SJSA1 (cell line): ENCODE results near the gene EMILIN1. TPM values are rescaled to one million over a fixed set of nuclear protein-coding genes. Genes with fewer than 3 reads are reported as not detected.
"Not testable (repeated sequence)": the region's sequence is repeated elsewhere in the genome, so short reads cannot be mapped to it uniquely, and the experiment has no call there.

ENCODE experiments used
- DNase-seq, 2 experiments: peaks; one replicate each; pipeline ENCODE4 v3.0.0-alpha.2; 2015 to 2020; ENCODE audit warnings: low spot score in 2 of 2, low read depth in 1 of 2
- H3K27ac ChIP-seq: fragments of 250-450 bp; sonication (Bioruptor Pico); 2 replicates; pipeline ENCODE4 v1.5.1; 2020; ENCODE audit warnings: mild to moderate bottlenecking, moderate library complexity
- H3K27me3 ChIP-seq: fragments of 250-450 bp; sonication (Bioruptor Pico); replicated peaks from 2 replicates; pipeline ENCODE4 v1.5.1; 2020; ENCODE audit warnings: mild to moderate bottlenecking, moderate library complexity
- H3K36me3 ChIP-seq: fragments of 250-450 bp; sonication (Bioruptor Pico); 2 replicates; pipeline ENCODE4 v1.5.1; 2020; ENCODE audit warnings: mild to moderate bottlenecking
- H3K4me1 ChIP-seq: fragments of 250-450 bp; sonication (Bioruptor Pico); replicated peaks from 2 replicates; pipeline ENCODE4 v1.6.1; 2021; ENCODE audit warnings: mild to moderate bottlenecking
- H3K4me3 ChIP-seq: fragments of 250-450 bp; sonication (Bioruptor Pico); 2 replicates; pipeline ENCODE4 v1.5.1; 2020; ENCODE audit warnings: mild to moderate bottlenecking
- H3K9me3 ChIP-seq: fragments of 250-450 bp; sonication (Bioruptor Pico); replicated peaks from 2 replicates; pipeline ENCODE4 v1.5.1; 2020; ENCODE audit warnings: mild to moderate bottlenecking
- total RNA-seq: library from RNA; depleted of rRNA; stranded (reverse); fragments of >200 nt; shearing (Covaris generic); gene quantifications from 2 replicates; pipeline ENCODE4 v1.2.3, GENCODE V29; 2014

The EMILIN1 gene
- total RNA-seq, 1 experiment from 2014 or later = 170 TPM

- H3K27ac ChIP-seq = no peak overlapping the region
- H3K4me1 ChIP-seq = peaks cover 16% of the 10 kb centered on the region
- peaks cover 77% of the 10 kb centered on the region for H3K36me3 ChIP-seq
- no peaks in the 10 kb centered on the region for H3K27me3 ChIP-seq
- no peak overlapping the region for H3K4me3 ChIP-seq
- no peaks in the 10 kb centered on the region for H3K9me3 ChIP-seq
- no peak for DNase-seq
These were observed 11.0 kb upstream of the EMILIN1 start for GRCh38 chr2:27067385-27067784.

DNA sequence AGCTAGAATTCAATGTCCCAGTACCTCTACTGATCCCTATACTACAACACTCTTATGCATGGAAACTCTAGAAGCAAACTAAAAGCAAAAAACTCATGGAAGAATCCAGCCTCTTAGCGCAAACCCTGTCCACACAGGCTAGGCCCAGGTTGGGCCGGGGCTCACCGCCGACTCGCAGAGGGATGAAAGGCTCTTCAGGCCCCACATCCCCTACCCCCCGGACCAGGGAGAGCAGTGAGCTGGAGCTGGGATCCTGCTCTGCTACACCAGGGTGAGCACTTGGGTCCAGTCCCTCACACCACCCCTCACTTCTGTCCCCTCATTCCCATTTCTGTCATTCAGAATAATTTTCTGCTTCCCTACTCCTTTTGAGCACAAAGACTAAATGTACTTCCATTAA is 9.0 kb upstream of the EMILIN1 start:
- Histone ChIP-seq H3K4me3 (no peak overlapping the region), H3K4me1 (peaks cover 26% of the 10 kb centered on the region), H3K36me3 (peaks cover 64% of the 10 kb centered on the region), H3K9me3 (no peaks in the 10 kb centered on the region), H3K27ac (no peak overlapping the region), H3K27me3 (no peaks in the 10 kb centered on the region)
- no peak for DNase-seq

- H3K4me3 ChIP-seq = peak overlapping the region; percentile 82
- H3K9me3 ChIP-seq = no peaks in the 10 kb centered on the region
- H3K27ac ChIP-seq = no peak overlapping the region
- H3K4me1 ChIP-seq = peaks cover 33% of the 10 kb centered on the region
- H3K36me3 ChIP-seq = peaks cover 61% of the 10 kb centered on the region
- DNase-seq = no peak
- no peaks in the 10 kb centered on the region for H3K27me3 ChIP-seq
These were observed 8.3 kb upstream of the EMILIN1 start for GRCh38 chr2:27069961-27070618.

- Histone ChIP-seq H3K9me3 (no peaks in the 10 kb centered on the region), H3K4me1 (peaks cover 38% of the 10 kb centered on the region), H3K27ac (peak overlapping the region; percentile 43), H3K4me3 (peak overlapping the region; percentile 82), H3K27me3 (no peaks in the 10 kb centered on the region), H3K36me3 (peaks cover 55% of the 10 kb centered on the region)
- peak in 1 of 2 experiments; percentile 24 for DNase-seq
These were observed 7.7 kb upstream of the EMILIN1 start for GRCh38 chr2:27070653-27071276.

GRCh38 chr2:27071277-27071989 is 7.0 kb upstream of the EMILIN1 start, which contains the start of gene OST4:
OST4 (minus strand) TSS chr2:27071654.
- H3K4me1 ChIP-seq = peaks cover 38% of the 10 kb centered on the region
- DNase-seq = peak; percentile 89 to 90
- no peaks in the 10 kb centered on the region for H3K9me3 ChIP-seq
- peak within 1 kb of the TSS; percentile 82 for H3K4me3 ChIP-seq
- H3K27me3 ChIP-seq = no peaks in the 10 kb centered on the region
- H3K27ac ChIP-seq = peak within 1 kb of the TSS; percentile 52
- peaks cover 48% of the 10 kb centered on the region for H3K36me3 ChIP-seq

- Histone ChIP-seq H3K9me3 (no peaks in the 10 kb centered on the region), H3K36me3 (peaks cover 43% of the 10 kb centered on the region), H3K4me1 (peaks cover 38% of the 10 kb centered on the region), H3K27me3 (no peaks in the 10 kb centered on the region), H3K27ac (peak overlapping the region; percentile 52), H3K4me3 (peak overlapping the region; percentile 82)
- DNase-seq = peak; percentile 58 to 66
These were observed 6.2 kb upstream of the EMILIN1 start for GRCh38 chr2:27071990-27072830.

DNA sequence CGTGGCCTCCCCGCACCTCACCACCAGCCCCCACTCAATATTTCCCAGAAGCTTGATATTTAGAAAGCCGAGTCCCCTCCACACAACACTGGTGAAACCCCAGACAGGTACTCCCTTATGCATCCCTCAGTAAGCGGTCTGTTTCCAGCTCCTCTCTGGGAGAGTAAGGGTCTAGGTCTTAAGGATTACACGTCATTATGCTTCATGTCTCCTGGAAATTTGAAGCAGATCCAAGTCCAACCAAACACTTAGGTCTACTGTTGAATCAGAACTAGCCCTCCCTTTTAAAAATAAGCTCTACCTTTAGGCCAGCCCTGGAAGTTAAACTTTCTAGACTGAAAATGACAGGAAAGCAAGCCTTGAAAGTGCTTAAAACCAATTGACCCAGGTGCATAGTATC is 5.5 kb upstream of the EMILIN1 start:
- Histone ChIP-seq H3K27ac (no peak overlapping the region), H3K9me3 (no peaks in the 10 kb centered on the region), H3K4me3 (no peak overlapping the region), H3K4me1 (peaks cover 43% of the 10 kb centered on the region), H3K27me3 (no peaks in the 10 kb centered on the region), H3K36me3 (peaks cover 36% of the 10 kb centered on the region)
- DNase-seq = no peak

DNA sequence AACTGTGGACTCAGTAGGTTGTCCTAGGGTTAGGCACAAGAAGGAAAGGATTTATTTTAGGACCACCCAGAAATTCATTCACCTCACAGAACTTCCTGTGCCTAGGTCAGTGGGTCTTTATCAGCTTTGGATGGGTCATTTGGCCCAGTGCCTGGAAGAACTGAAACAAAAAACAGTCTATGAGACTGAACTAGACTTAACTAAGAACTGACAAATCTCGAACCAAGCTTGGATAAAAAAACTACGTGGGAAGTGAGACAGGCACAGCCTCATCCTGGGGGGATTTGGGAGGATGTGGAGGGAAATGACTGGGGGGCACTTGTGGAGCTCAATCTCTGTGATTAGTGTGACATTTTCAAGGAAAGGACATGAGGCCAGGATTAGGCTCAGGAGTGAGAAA is 4.6 kb upstream of the EMILIN1 start:
- no peaks in the 10 kb centered on the region for H3K27me3 ChIP-seq
- peaks cover 52% of the 10 kb centered on the region for H3K4me1 ChIP-seq
- no peak overlapping the region for H3K27ac ChIP-seq
- H3K9me3 ChIP-seq = no peaks in the 10 kb centered on the region
- no peak for DNase-seq
- H3K4me3 ChIP-seq = no peak overlapping the region
- peaks cover 27% of the 10 kb centered on the region for H3K36me3 ChIP-seq

- no peak for DNase-seq
- no peak overlapping the region for H3K27ac ChIP-seq
- H3K4me3 ChIP-seq = no peak overlapping the region
- no peaks in the 10 kb centered on the region for H3K9me3 ChIP-seq
- H3K4me1 ChIP-seq = peaks cover 62% of the 10 kb centered on the region
- peaks cover 19% of the 10 kb centered on the region for H3K36me3 ChIP-seq
- no peaks in the 10 kb centered on the region for H3K27me3 ChIP-seq
These were observed 3.5 kb upstream of the EMILIN1 start for GRCh38 chr2:27074738-27075565.

DNA sequence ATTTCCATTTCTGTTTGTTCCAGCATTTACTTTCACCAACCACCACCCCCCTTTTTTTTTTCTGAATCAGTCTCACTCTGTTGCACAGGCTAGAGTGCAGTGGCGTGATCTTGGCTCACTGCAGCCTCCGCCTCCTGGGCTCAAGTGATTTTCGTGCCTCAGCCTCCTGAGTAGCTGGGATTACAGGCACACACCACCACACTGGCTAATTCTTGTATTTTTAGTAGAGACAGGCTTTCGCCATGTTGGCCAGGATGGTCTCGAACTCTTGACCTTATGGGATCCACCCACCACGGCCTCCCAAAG is 2.9 kb upstream of the EMILIN1 start:
- not testable (repeated sequence) for H3K9me3 ChIP-seq, H3K4me3 ChIP-seq, H3K27ac ChIP-seq, H3K27me3 ChIP-seq, DNase-seq
- Histone ChIP-seq H3K36me3 (peaks cover 17% of the 10 kb centered on the region), H3K4me1 (peaks cover 62% of the 10 kb centered on the region)

GRCh38 chr2:27076323-27076722 is 2.1 kb upstream of the EMILIN1 start:
- no peak for DNase-seq
- H3K27ac ChIP-seq = no peak overlapping the region
- H3K36me3 ChIP-seq = peaks cover 14% of the 10 kb centered on the region
- peaks cover 67% of the 10 kb centered on the region for H3K4me1 ChIP-seq
- no peak overlapping the region for H3K4me3 ChIP-seq
- no peaks in the 10 kb centered on the region for H3K9me3 ChIP-seq
- no peaks in the 10 kb centered on the region for H3K27me3 ChIP-seq

- Histone ChIP-seq H3K9me3 (no peaks in the 10 kb centered on the region), H3K27me3 (no peaks in the 10 kb centered on the region), H3K4me3 (no peak overlapping the region), H3K4me1 (peaks cover 67% of the 10 kb centered on the region), H3K36me3 (peaks cover 21% of the 10 kb centered on the region), H3K27ac (no peak overlapping the region)
- DNase-seq = no peak
These were observed 1.2 kb upstream of the EMILIN1 start for GRCh38 chr2:27077231-27077630.
